Astrocyte (in vitro differentiated cells and primary cell): ENCODE measurements around the gene ZNF439. TPM values are rescaled to one million over a fixed set of nuclear protein-coding genes. Genes with fewer than 3 reads are reported as not detected.
"Not testable (repeated sequence)": the region's sequence is repeated elsewhere in the genome, so short reads cannot be mapped to it uniquely, and the experiment has no call there.

Experiments
- DNase-seq: peaks from one replicate; pipeline ENCODE4 v3.0.0-alpha.2; 2010; ENCODE audit warnings: low read depth
- FAIRE-seq: peaks from 2 replicates; lab custom pipeline; 2011; peaks lifted over from hg19 to GRCh38; lab: Jason Lieb, UNC
- H2AFZ ChIP-seq: 2 replicates; pipeline ENCODE4 v1.6.0; 2012; ENCODE audit warnings: low read depth, low read length, inconsistent platforms
- H3K27ac ChIP-seq: 2 replicates; pipeline ENCODE4 v1.5.1; 2011; ENCODE audit warnings: low read depth, low read length, inconsistent platforms
- H3K27me3 ChIP-seq: 2 replicates; pipeline ENCODE4 v1.6.0; 2011; ENCODE audit warnings: low read length, inconsistent platforms; ENCODE audit not compliant: insufficient read depth
- H3K36me3 ChIP-seq: 2 replicates; pipeline ENCODE4 v1.5.1; 2011; ENCODE audit warnings: low read length, inconsistent platforms; ENCODE audit not compliant: insufficient read depth
- H3K4me1 ChIP-seq: 2 replicates; pipeline ENCODE4 v1.5.1; 2011; ENCODE audit warnings: low read length, inconsistent platforms; ENCODE audit not compliant: insufficient read depth
- H3K4me2 ChIP-seq: 2 replicates; pipeline ENCODE4 v1.6.0; 2012; ENCODE audit warnings: low read length, inconsistent platforms
- H3K4me3 ChIP-seq: 2 replicates; pipeline ENCODE4 v1.5.1; 2011; ENCODE audit warnings: low read depth, mild to moderate bottlenecking, low read length, inconsistent platforms; ENCODE audit not compliant: insufficient read depth
- H3K79me2 ChIP-seq: 2 replicates; pipeline ENCODE4 v1.6.0; 2012; ENCODE audit warnings: mild to moderate bottlenecking, low read length, inconsistent platforms; ENCODE audit not compliant: insufficient read depth
- H3K9ac ChIP-seq: 2 replicates; pipeline ENCODE4 v1.6.0; 2012; ENCODE audit warnings: mild to moderate bottlenecking, low read length, inconsistent platforms
- H3K9me3 ChIP-seq: 2 replicates; pipeline ENCODE4 v1.5.1; 2012; ENCODE audit warnings: low read depth, mild to moderate bottlenecking, low read length, inconsistent platforms; ENCODE audit not compliant: insufficient read depth
- H4K20me1 ChIP-seq: 2 replicates; pipeline ENCODE4 v1.6.0; 2012; ENCODE audit warnings: low read length, inconsistent platforms; ENCODE audit not compliant: insufficient read depth
- H3K27ac Mint-ChIP-seq: one replicate; pipeline ENCODE4 v1.8.0; 2021; ENCODE audit warnings: mild to moderate bottlenecking, mixed read lengths; ENCODE audit not compliant: unreplicated experiment
- H3K27me3 Mint-ChIP-seq: one replicate; pipeline ENCODE4 v1.8.0; 2021; ENCODE audit warnings: low read depth, mixed read lengths; ENCODE audit not compliant: unreplicated experiment
- H3K36me3 Mint-ChIP-seq: one replicate; pipeline ENCODE4 v1.8.0; 2021; ENCODE audit warnings: low read depth, mixed read lengths; ENCODE audit not compliant: unreplicated experiment
- H3K4me1 Mint-ChIP-seq: one replicate; pipeline ENCODE4 v1.8.0; 2021; ENCODE audit warnings: low read depth, mixed read lengths; ENCODE audit not compliant: unreplicated experiment
- H3K4me3 Mint-ChIP-seq: one replicate; pipeline ENCODE4 v1.8.0; 2021; ENCODE audit warnings: mild to moderate bottlenecking, moderate library complexity, mixed read lengths; ENCODE audit not compliant: unreplicated experiment
- H3K9me3 Mint-ChIP-seq: one replicate; pipeline ENCODE4 v1.8.0; 2021; ENCODE audit warnings: mild to moderate bottlenecking, mixed read lengths; ENCODE audit not compliant: unreplicated experiment
- CTCF ChIP-seq: IDR thresholded peaks from 2 replicates; pipeline ENCODE4 v1.5.1; 2011; ENCODE audit warnings: low read depth, mild to moderate bottlenecking, inconsistent platforms, low read length, moderate library complexity; ENCODE audit not compliant: insufficient read depth
- EZH2 ChIP-seq: IDR thresholded peaks from 2 replicates; pipeline ENCODE4 v1.6.1; 2012; ENCODE audit warnings: mild to moderate bottlenecking, low read length, inconsistent platforms; ENCODE audit not compliant: insufficient read depth
- total RNA-seq: library from RNA; stranded (reverse); gene quantifications from 2 replicates; pipeline ENCODE4 v1.2.1, GENCODE V29; 2021

ZNF439 gene
- total RNA-seq, 1 donor from 2014 or later: not detected

- Histone ChIP-seq H3K27ac (no peak overlapping the region), H3K79me2 (no peaks in the 10 kb centered on the region)
- H3K36me3 Mint-ChIP-seq: no peaks in the 10 kb centered on the region
Observed at GRCh38 chr19:11872624-11873023, 24.1 kb downstream of the ZNF439 start.

GRCh38 chr19:11873762-11874161, 25.2 kb downstream of the ZNF439 start:
- H3K9me3 ChIP-seq: peaks cover 30% of the 10 kb centered on the region
- peaks cover 13% of the 10 kb centered on the region for H3K9me3 Mint-ChIP-seq
- no peaks in the 10 kb centered on the region for H3K36me3 ChIP-seq
- no peaks in the 10 kb centered on the region for H3K27me3 Mint-ChIP-seq
- H3K4me3 ChIP-seq: no peak overlapping the region
- no peaks in the 10 kb centered on the region for H3K79me2 ChIP-seq
- H3K4me2 ChIP-seq: no peak overlapping the region
- no peaks in the 10 kb centered on the region for H3K27me3 ChIP-seq
- H2AFZ ChIP-seq: no peak overlapping the region
- DNase-seq: no peak
- no peak overlapping the region for H3K9ac ChIP-seq
- H3K36me3 Mint-ChIP-seq: no peaks in the 10 kb centered on the region
- H3K27ac Mint-ChIP-seq: no peak overlapping the region
- TF ChIP-seq EZH2 (no peak), CTCF (no peak)
- H3K4me1 Mint-ChIP-seq: no peaks in the 10 kb centered on the region
- H3K27ac ChIP-seq: no peak overlapping the region
- H4K20me1 ChIP-seq: no peaks in the 10 kb centered on the region
- no peak overlapping the region for H3K4me3 Mint-ChIP-seq
- H3K4me1 ChIP-seq: no peaks in the 10 kb centered on the region
- no peak for FAIRE-seq

More at GRCh38 chr19:11872624-11873023, 24.1 kb downstream of the ZNF439 start:
- Mint-ChIP-seq H3K4me3 (no peak overlapping the region), H3K27ac (no peak overlapping the region), H3K9me3 (peaks cover 9% of the 10 kb centered on the region), H3K27me3 (no peaks in the 10 kb centered on the region), H3K4me1 (no peaks in the 10 kb centered on the region)
- no peaks in the 10 kb centered on the region for H4K20me1 ChIP-seq
- H3K36me3 ChIP-seq: peaks cover 5% of the 10 kb centered on the region
- no peaks in the 10 kb centered on the region for H3K27me3 ChIP-seq
- no peak overlapping the region for H3K9ac ChIP-seq
- H3K4me1 ChIP-seq: no peaks in the 10 kb centered on the region
- FAIRE-seq (no peak), DNase-seq (no peak)
- no peak overlapping the region for H3K4me2 ChIP-seq
- H3K4me3 ChIP-seq: no peak overlapping the region
- no peak for TF ChIP-seq EZH2
- no peak for TF ChIP-seq CTCF
- H2AFZ ChIP-seq: no peak overlapping the region
- H3K9me3 ChIP-seq: peaks cover 41% of the 10 kb centered on the region

GRCh38 chr19:11879687-11880266, 31.3 kb downstream of the ZNF439 start:
- DNase-seq, H3K79me2 ChIP-seq, H3K36me3 ChIP-seq, H3K4me3 ChIP-seq, H3K4me3 Mint-ChIP-seq, H4K20me1 ChIP-seq, H3K4me1 ChIP-seq, H3K9ac ChIP-seq, H3K27ac Mint-ChIP-seq, H3K36me3 Mint-ChIP-seq, H3K27me3 ChIP-seq, H3K9me3 ChIP-seq, H3K4me2 ChIP-seq, H3K4me1 Mint-ChIP-seq, H2AFZ ChIP-seq, H3K27me3 Mint-ChIP-seq, FAIRE-seq, H3K27ac ChIP-seq: not testable (repeated sequence)
- H3K9me3 Mint-ChIP-seq: peaks cover 16% of the 10 kb centered on the region
